GM12878 (cell line): ENCODE measurements around the gene RNU2-63P. TPM values are rescaled to one million over a fixed set of nuclear protein-coding genes. Genes with fewer than 3 reads are reported as not detected.

Source experiments
- ATF2 ChIP-seq: IDR thresholded peaks from 2 replicates; pipeline ENCODE4 v1.6.1; 2012; ENCODE audit warnings: low read length, inconsistent platforms
- ATF7 ChIP-seq: fragments of 450-650 bp; IDR thresholded peaks from 2 replicates; pipeline ENCODE4 v1.6.1; 2016; ENCODE audit warnings: low read depth, mild to moderate bottlenecking
- BACH1 ChIP-seq: fragments of 450-650 bp; IDR thresholded peaks from 2 replicates; pipeline ENCODE4 v1.6.1; 2017; ENCODE audit warnings: mild to moderate bottlenecking, borderline replicate concordance
- BCL3 ChIP-seq: IDR thresholded peaks from 2 replicates; pipeline ENCODE4 v1.6.1; 2011; ENCODE audit warnings: borderline replicate concordance, low read depth, mild to moderate bottlenecking, moderate library complexity, low read length; ENCODE audit not compliant: insufficient read depth, poor library complexity, severe bottlenecking
- CHD2 ChIP-seq: IDR thresholded peaks from 2 replicates; pipeline ENCODE4 v1.6.1; 2011; ENCODE audit warnings: low read depth, low read length, improper control_type of control experiment, borderline replicate concordance
- CHD4 ChIP-seq: fragments of 200-600 bp; sonication (generic); IDR thresholded peaks from 2 replicates; pipeline ENCODE4 v1.6.1; 2016; ENCODE audit warnings: mild to moderate bottlenecking
- DPF2 ChIP-seq: fragments of 450-650 bp; IDR thresholded peaks from 2 replicates; pipeline ENCODE4 v1.6.1; 2017; ENCODE audit warnings: mild to moderate bottlenecking
- E4F1 ChIP-seq: fragments of 450-650 bp; IDR thresholded peaks from 2 replicates; pipeline ENCODE4 v1.6.1; 2018; ENCODE audit warnings: borderline replicate concordance, mild to moderate bottlenecking; ENCODE audit not compliant: partially characterized antibody
- IRF3 ChIP-seq: fragments of 450-650 bp; IDR thresholded peaks from 2 replicates; pipeline ENCODE4 v1.6.1; 2014; ENCODE audit warnings: mild to moderate bottlenecking
- MTA3 ChIP-seq: IDR thresholded peaks from 2 replicates; pipeline ENCODE4 v1.6.1; 2012; ENCODE audit warnings: low read length, inconsistent platforms, borderline replicate concordance
- NFYB ChIP-seq: IDR thresholded peaks from 2 replicates; pipeline ENCODE4 v1.6.1; 2011; ENCODE audit warnings: low read depth, mild to moderate bottlenecking, low read length, improper control_type of control experiment, moderate library complexity; ENCODE audit not compliant: insufficient read depth
- NR2C2 ChIP-seq: IDR thresholded peaks from 2 replicates; pipeline ENCODE4 v1.6.1; 2011; ENCODE audit warnings: borderline replicate concordance, low read depth; ENCODE audit not compliant: control insufficient read depth, insufficient read length
- NRF1 ChIP-seq: conservative IDR thresholded peaks from 2 replicates; pipeline ENCODE4 v1.6.1; 2011; ENCODE audit warnings: mild to moderate bottlenecking, low read depth, low read length, improper control_type of control experiment
- POLR2AphosphoS5 ChIP-seq: IDR thresholded peaks from 2 replicates; pipeline ENCODE4 v1.6.1; 2011; ENCODE audit warnings: mild to moderate bottlenecking, low read length, inconsistent platforms
- YY1 ChIP-seq: IDR thresholded peaks from 2 replicates; pipeline ENCODE4 v1.6.1; 2011; ENCODE audit warnings: low read depth, mild to moderate bottlenecking, low read length
- ZBTB40 ChIP-seq: fragments of 450-650 bp; IDR thresholded peaks from 2 replicates; pipeline ENCODE4 v1.6.1; 2016; ENCODE audit warnings: mild to moderate bottlenecking, moderate library complexity, borderline replicate concordance
- polyA plus RNA-seq, 11 experiments: library from polyadenylated mRNA; depleted of rRNA in 4 of 11; unstranded in 6 of 11; stranded (reverse) in 5 of 11; fragments of >200 nt; fragmentation: Nextera tagmentation in 4 of 11; fragmentation: Illumina TruSeq in 1 of 11; extraction: Ambion mirVana in 4 of 11; extraction: Trizol in 1 of 11; gene quantifications; 1 replicate in 1 of 11; 2 replicates in 10 of 11; pipeline versions ENCODE4 v1.2.1 to v1.2.3, GENCODE V29; 2011 to 2016; ENCODE audit warnings: inconsistent platforms in 2 of 11, missing spikeins in 2 of 11, low read depth in 1 of 11
- total RNA-seq, 4 experiments: library from RNA; depleted of rRNA in 3 of 4; stranded (reverse); fragments of >200 nt in 3 of 4; fragmentation: Illumina TruSeq in 1 of 4; extraction: Trizol in 1 of 4; gene quantifications; 2 replicates each; pipeline versions ENCODE4 v1.2.1 to v1.2.3, GENCODE V29; 2013 to 2021

RNU2-63P gene
- total and polyA plus RNA-seq, 10 of the 15 experiments (the other 5 are each of a cell fraction or from before 2014, with no cell fraction given): 10.7 to 117 (median 12.3) TPM; not detected in 5

- TF ChIP-seq BCL3: no peak
- no peak for TF ChIP-seq E4F1
- TF ChIP-seq BACH1: peak; percentile 76
- TF ChIP-seq ZBTB40: peak; percentile 18; the same call in 1 of the 2 replicates
- no peak for TF ChIP-seq ATF2
- peak; percentile 82 for TF ChIP-seq DPF2
- TF ChIP-seq MTA3: no peak
- peak; percentile 54; the same call in 1 of the 2 replicates for TF ChIP-seq CHD2
- no peak for TF ChIP-seq NFYB
- peak; percentile 65 for TF ChIP-seq NRF1
- peak; percentile 94 for TF ChIP-seq POLR2AphosphoS5
- TF ChIP-seq NR2C2: no peak
- peak; percentile 93 for TF ChIP-seq YY1
- TF ChIP-seq IRF3: no peak
- no peak for TF ChIP-seq CHD4
- peak; percentile 10; the same call in 1 of the 2 replicates for TF ChIP-seq ATF7
Measured at GRCh38 chr2:88055371-88056128, 39.2 kb upstream of the RNU2-63P start, which contains the start of gene KRCC1 (continued).
